GM08714 (cell line): ENCODE measurements around the gene GNG8.
"Not testable (repeated sequence)": the region's sequence is repeated elsewhere in the genome, so short reads cannot be mapped to it uniquely, and the experiment has no call there.

Source experiments
- H3K4me3 ChIP-seq: fragments of 200-500 bp; sonication (Bioruptor generic); 2 replicates; pipeline ENCODE4 v1.5.1; 2014; ENCODE audit warnings: mild to moderate bottlenecking, low read length, inconsistent platforms
- ZNF274 ChIP-seq: IDR thresholded peaks from 2 replicates; pipeline ENCODE4 v1.6.1; 2012; ENCODE audit warnings: mild to moderate bottlenecking, low read depth, low read length

GNG8 gene

DNA sequence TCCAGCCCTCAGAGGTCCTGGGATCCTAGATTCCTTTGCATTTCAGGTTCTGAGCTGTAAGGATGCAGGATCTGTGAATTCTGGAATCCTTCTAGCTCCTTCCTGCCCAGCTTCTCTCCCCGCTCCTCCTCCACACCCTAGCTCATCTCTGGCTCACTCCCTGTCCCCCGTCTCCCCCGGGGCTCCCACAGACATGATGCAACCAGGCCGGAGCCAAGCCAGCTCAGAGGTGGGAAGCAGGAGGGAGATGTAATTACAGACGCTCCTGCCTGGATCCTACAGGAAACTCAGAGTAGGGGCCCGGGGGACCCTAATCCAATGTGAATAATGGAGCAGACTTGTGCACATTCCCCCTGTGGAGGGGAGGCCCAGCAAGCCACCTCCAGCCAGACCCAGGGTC lies 4.5 kb downstream of the GNG8 start:
- TF ChIP-seq ZNF274 = no peak
- H3K4me3 ChIP-seq = no peak overlapping the region

- TF ChIP-seq ZNF274 = no peak
- H3K4me3 ChIP-seq = no peak overlapping the region
These were observed 5.3 kb downstream of the GNG8 start for GRCh38 chr19:46630586-46631205.

GRCh38 chr19:46629546-46630025 lies 6.4 kb downstream of the GNG8 start:
- no peak for TF ChIP-seq ZNF274
- no peak overlapping the region for H3K4me3 ChIP-seq

- H3K4me3 ChIP-seq = not testable (repeated sequence)
These were observed 7.0 kb downstream of the GNG8 start for GRCh38 chr19:46628970-46629369.

- no peak overlapping the region for H3K4me3 ChIP-seq
- TF ChIP-seq ZNF274 = no peak
These were observed 9.6 kb downstream of the GNG8 start for GRCh38 chr19:46626446-46626845.

DNA sequence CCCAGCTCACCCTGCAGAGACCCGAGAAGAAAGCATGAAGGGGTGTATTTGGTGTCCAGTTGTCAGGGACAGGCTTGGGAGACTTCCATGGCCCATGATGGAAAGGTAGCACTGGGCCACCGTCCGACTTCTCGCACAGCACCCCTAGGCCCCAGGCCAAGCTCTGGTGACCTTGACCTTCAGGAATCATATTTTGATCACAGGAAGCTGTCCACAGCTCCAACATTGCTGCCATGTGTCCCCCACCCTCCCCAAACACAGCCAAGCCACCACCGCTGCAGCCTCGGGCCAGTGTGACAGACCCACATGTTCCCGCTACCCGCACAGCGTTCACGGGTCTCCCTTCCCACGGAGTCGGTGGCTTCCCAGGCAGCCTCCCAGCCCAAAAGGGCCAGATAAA lies 10.3 kb downstream of the GNG8 start:
- TF ChIP-seq ZNF274 = no peak
- no peak overlapping the region for H3K4me3 ChIP-seq

DNA sequence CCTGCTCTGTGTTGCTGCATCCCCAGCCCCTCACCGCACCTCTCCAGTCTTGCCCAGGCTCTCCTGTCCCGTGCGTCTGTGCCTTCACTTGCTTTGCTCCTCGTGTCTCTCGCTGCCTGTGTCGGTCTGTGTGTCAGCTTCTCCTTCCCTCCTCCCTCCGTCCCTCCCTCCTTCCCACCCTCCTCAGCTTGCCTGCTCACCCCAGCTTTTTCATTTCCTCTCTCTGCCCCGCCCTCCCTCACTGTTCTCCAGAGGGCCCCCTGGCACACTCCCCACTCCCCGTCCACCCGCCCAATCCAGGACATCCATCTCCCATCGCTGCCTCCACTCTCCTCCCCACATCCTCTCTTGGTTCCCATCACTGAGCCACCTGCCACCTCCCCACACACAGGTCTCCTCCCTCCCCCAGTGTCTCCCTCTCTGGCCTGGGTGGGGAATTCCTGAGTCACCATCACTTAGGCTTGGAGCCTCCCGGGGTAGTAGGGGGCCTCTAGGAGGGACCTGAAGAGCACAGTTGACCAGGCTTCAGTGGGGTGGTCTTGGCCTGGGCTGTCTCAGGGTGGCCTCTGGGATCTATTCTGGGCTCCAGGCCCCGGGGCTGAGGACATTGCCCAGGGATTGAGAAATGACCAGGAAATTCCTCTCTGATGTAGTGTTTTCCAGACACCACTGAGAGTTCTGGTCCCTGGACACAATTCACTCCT lies 10.9 kb downstream of the GNG8 start, which contains the start of gene PTGIR:
TSS of gene PTGIR (minus strand) at position 132 of the 704 bp plus-strand sequence. CDS start 864 bp downstream, outside the sequence.
- TF ChIP-seq ZNF274 = no peak
- H3K4me3 ChIP-seq = peak within 1 kb of the TSS; percentile 38; the same call in 1 of the 2 replicates

DNA sequence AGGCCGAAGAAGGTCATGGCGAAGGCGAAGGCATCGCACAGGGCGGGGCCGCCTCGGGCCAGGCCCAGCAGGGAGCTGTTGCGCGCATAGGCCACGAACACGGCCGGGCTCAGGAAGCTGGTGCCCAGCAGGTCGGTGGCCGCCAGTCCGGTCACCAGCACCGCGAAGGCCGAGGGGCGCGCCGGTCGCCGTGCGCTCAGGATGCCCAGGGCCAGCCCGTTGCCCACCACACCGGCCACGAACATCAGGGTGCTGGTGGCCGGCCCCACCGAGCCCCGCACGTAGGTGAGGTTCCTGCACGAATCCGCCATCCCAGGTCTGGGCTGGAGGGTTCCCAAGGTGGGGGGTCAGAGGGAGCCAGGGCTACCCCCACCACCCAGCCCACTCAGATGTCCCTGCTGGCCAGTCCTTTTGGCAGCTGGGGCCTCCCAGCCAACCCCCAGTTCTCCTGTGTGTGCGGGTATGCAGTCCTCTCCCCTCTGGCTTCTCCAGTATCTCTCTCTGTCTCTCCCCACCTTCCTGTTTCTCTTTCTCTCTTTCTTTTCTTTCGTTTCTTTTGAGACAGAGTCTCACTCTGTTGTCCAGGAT lies 12.0 kb downstream of the GNG8 start:
- no peak for TF ChIP-seq ZNF274
- H3K4me3 ChIP-seq = peak overlapping the region; percentile 15; the same call in 1 of the 2 replicates

DNA sequence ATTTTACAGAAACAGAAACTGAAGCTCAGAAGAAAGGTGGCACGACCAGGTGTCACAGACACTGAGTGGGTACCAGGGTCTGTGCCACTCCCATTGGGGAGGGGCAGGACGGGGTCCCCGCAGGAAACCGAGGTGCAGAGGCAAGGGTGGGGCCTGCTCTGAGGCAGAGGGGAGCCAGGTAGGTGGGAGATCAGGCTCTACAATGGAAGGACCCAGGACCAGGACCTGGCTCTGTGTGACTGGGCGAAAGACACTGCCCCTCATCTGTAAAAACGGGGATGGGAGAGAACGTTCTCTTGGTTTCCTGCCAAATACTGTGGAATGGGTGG lies 13.9 kb downstream of the GNG8 start:
- no peak overlapping the region for H3K4me3 ChIP-seq
- TF ChIP-seq ZNF274 = no peak

GRCh38 chr19:46621191-46622117 lies 14.5 kb downstream of the GNG8 start:
- no peak overlapping the region for H3K4me3 ChIP-seq
- TF ChIP-seq ZNF274 = no peak

- TF ChIP-seq ZNF274 = no peak
- no peak overlapping the region for H3K4me3 ChIP-seq
These were observed 15.3 kb downstream of the GNG8 start for GRCh38 chr19:46620716-46621115.

GRCh38 chr19:46620267-46620666 lies 15.7 kb downstream of the GNG8 start:
- no peak for TF ChIP-seq ZNF274
- no peak overlapping the region; the same call in 1 of the 2 replicates for H3K4me3 ChIP-seq

GRCh38 chr19:46618670-46619231 lies 17.3 kb downstream of the GNG8 start:
- H3K4me3 ChIP-seq = no peak overlapping the region; the same call in 1 of the 2 replicates
- TF ChIP-seq ZNF274 = no peak

DNA sequence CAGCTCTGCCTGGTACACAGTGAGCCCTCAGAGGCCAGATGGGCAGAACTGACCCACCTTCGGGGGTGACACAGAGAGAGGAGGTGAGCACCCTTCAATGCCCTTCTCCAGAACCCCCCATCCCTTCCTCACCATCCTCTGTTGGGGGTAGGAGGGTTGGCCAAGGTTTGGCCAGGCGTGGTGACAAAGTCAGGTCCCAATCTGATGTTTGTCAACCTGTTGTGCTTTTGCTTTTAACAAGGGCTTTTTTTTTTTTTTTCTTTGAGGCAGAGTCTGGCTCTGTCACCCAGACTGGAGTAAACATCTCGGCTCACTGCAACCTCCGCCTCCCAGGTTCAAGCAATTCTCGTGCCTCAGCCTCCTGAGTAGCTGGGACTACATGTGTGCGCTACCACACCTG lies 18.4 kb downstream of the GNG8 start:
- no peak overlapping the region for H3K4me3 ChIP-seq
- no peak for TF ChIP-seq ZNF274
